H1 (cell line): Measurements from ENCODE around the gene ARID4B.

Experiments
- E2F6 ChIP-seq: IDR thresholded peaks from 2 replicates; pipeline ENCODE4 v1.6.1; 2012; ENCODE audit warnings: inconsistent platforms
- EP300 ChIP-seq, 2 experiments: IDR thresholded peaks; 1 replicate in 1 of 2; 2 replicates in 1 of 2; pipeline ENCODE4 v1.6.1; 2011 to 2012; ENCODE audit warnings: low read depth in 2 of 2, low read length in 2 of 2, mild to moderate bottlenecking in 2 of 2, borderline replicate concordance in 1 of 2, inconsistent platforms in 1 of 2, moderate library complexity in 1 of 2
- EZH2 ChIP-seq: fragments of 200-600 bp; sonication (generic); IDR thresholded peaks from 2 replicates; pipeline ENCODE4 v1.7.1; 2012; ENCODE audit warnings: low read depth, mild to moderate bottlenecking, moderate library complexity, low read length, inconsistent platforms; ENCODE audit not compliant: severe bottlenecking
- KDM1A ChIP-seq: fragments of 200-600, 300-600 bp; sonication (generic); IDR thresholded peaks from 2 replicates; pipeline ENCODE4 v1.7.1; 2016; ENCODE audit warnings: mild to moderate bottlenecking, low read length, borderline replicate concordance
- MAFK ChIP-seq: IDR thresholded peaks from 2 replicates; pipeline ENCODE4 v1.6.1; 2012; ENCODE audit warnings: low read depth, mild to moderate bottlenecking, improper control_type of control experiment, low read length
- POLR2AphosphoS5 ChIP-seq: IDR thresholded peaks from 2 replicates; pipeline ENCODE4 v1.6.1; 2011; ENCODE audit warnings: low read depth, low read length
- RAD21 ChIP-seq, 2 experiments: IDR thresholded peaks in 1 of 2; conservative IDR thresholded peaks in 1 of 2; 2 replicates each; pipeline ENCODE4 v1.6.1; 2011; ENCODE audit warnings: low read depth in 2 of 2, low read length in 2 of 2, improper control_type of control experiment in 1 of 2, inconsistent platforms in 1 of 2, mild to moderate bottlenecking in 1 of 2, moderate library complexity in 1 of 2
- RXRA ChIP-seq: IDR thresholded peaks from 2 replicates; pipeline ENCODE4 v1.6.1; 2011; ENCODE audit warnings: low read depth, mild to moderate bottlenecking, low read length, moderate library complexity; ENCODE audit not compliant: insufficient read depth
- TF ChIP-seq, protein P1 (sequence below), 3 experiments: IDR thresholded peaks; 1 replicate in 2 of 3; 2 replicates in 1 of 3; pipeline versions ENCODE4 v1.5.1 to v1.6.1; 2011; ENCODE audit warnings: low read length in 3 of 3, mild to moderate bottlenecking in 3 of 3, inconsistent platforms in 2 of 3, low read depth in 1 of 3, moderate library complexity in 1 of 3; ENCODE audit not compliant: insufficient read depth in 1 of 3; ENCODE audit errors: control extremely low read depth in 1 of 3

GRCh38 chr1:235187316-235187715, 140.7 kb downstream of the ARID4B start:
- TF ChIP-seq KDM1A (no peak), EZH2 (no peak), E2F6 (no peak), RXRA (no peak), MAFK (no peak), RAD21 (IDR thresholded peaks at IDR 0.05 in 1 of 2, conservative IDR thresholded peaks at IDR 0.05 in 1 of 2; ENCODE audit: low read depth in 2 of 2, low read length in 2 of 2) (no peak), EP300 (IDR thresholded peaks at IDR 0.05; ENCODE audit: borderline replicate concordance in 1 of 2, low read depth in 2 of 2, low read length in 2 of 2) (no peak), POLR2AphosphoS5 (no peak)
- TF ChIP-seq, protein P1, sequence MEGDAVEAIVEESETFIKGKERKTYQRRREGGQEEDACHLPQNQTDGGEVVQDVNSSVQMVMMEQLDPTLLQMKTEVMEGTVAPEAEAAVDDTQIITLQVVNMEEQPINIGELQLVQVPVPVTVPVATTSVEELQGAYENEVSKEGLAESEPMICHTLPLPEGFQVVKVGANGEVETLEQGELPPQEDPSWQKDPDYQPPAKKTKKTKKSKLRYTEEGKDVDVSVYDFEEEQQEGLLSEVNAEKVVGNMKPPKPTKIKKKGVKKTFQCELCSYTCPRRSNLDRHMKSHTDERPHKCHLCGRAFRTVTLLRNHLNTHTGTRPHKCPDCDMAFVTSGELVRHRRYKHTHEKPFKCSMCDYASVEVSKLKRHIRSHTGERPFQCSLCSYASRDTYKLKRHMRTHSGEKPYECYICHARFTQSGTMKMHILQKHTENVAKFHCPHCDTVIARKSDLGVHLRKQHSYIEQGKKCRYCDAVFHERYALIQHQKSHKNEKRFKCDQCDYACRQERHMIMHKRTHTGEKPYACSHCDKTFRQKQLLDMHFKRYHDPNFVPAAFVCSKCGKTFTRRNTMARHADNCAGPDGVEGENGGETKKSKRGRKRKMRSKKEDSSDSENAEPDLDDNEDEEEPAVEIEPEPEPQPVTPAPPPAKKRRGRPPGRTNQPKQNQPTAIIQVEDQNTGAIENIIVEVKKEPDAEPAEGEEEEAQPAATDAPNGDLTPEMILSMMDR (IDR thresholded peaks at IDR 0.05; ENCODE audit: control extremely low read depth in 1 of 3, insufficient read depth in 1 of 3, low read depth in 1 of 3, low read length in 3 of 3) = no peak
